ENCODE data around the gene GAA. TPM values are rescaled to one million over a fixed set of nuclear protein-coding genes. Genes with fewer than 3 reads are reported as not detected.
A peak's percentile ranks its signal among the peaks of the same experiment; 100 is the strongest.

Gene GAA
- total RNA-seq, 1 experiment from 2014 or later: 30.3 TPM

- H3K27me3 ChIP-seq (ENCODE audit: insufficient read depth, low read length): no peaks in the 10 kb centered on the region; the same call in 1 of the 2 replicates
- peaks cover 6% of the 10 kb centered on the region for H3K23me2 ChIP-seq (ENCODE audit: insufficient read length, low read depth, low read length, poor library complexity, severe bottlenecking)
- Mint-ChIP-seq H3K27ac (peak overlapping the region in 1 of 3 experiments; percentile 44; a peak in 1 of 7 replicates), H3K27me3 (ENCODE audit: low read depth) (no peaks in the 10 kb centered on the region; the same call in 1 of the 2 replicates), H3K4me1 (peaks cover 21 to 33% of the 10 kb centered on the region in 2 experiments), H3K36me3 (ENCODE audit: insufficient read depth in 1 of 3, low read depth in 3 of 3) (peaks cover 0 to 7% (median 0%) of the 10 kb centered on the region in 3 experiments; a peak in 3 of 7 replicates), H3K9me3 (no peaks in the 10 kb centered on the region), H3K4me3 (no peak overlapping the region)
- H3K9me3 ChIP-seq (ENCODE audit: control insufficient read depth, low read depth, low read length): no peaks in the 10 kb centered on the region
- no peak overlapping the region for H3T11ph ChIP-seq (ENCODE audit: low read length)
- no peak overlapping the region for H2AFZ ChIP-seq (ENCODE audit: low read length)
- H2BK120ac ChIP-seq (ENCODE audit: low read depth, low read length, poor library complexity, severe bottlenecking): no peak overlapping the region
- no peak overlapping the region for H4K91ac ChIP-seq (ENCODE audit: insufficient read length, low read depth, low read length)
- no peak overlapping the region for H2BK5ac ChIP-seq (ENCODE audit: insufficient read length, low read length)
- WGBS (ENCODE audit: extremely low coverage, insufficient read length, low lambda C conversion rate): no CpG with 5 or more reads among the region's 12 CpGs
- H3K23ac ChIP-seq (ENCODE audit: insufficient read length, low read depth, low read length): no peak overlapping the region
- no peak overlapping the region for H2AK5ac ChIP-seq (ENCODE audit: insufficient read length, low read length)
- no peak for TF ChIP-seq CTCF (conservative IDR thresholded peaks at IDR 0.05)
- H2BK20ac ChIP-seq (ENCODE audit: low read depth, low read length, poor library complexity, severe bottlenecking): no peak overlapping the region
- no peak overlapping the region for H2BK15ac ChIP-seq (ENCODE audit: low read depth, low read length)
- no peak overlapping the region for H3K18ac ChIP-seq (ENCODE audit: insufficient read length, low read depth, low read length)
- H4K5ac ChIP-seq (ENCODE audit: insufficient read length, low read depth, low read length): no peak overlapping the region
- no peaks in the 10 kb centered on the region for H3K79me1 ChIP-seq (ENCODE audit: insufficient read depth, low read depth, low read length, poor library complexity, severe bottlenecking)
- H4K20me1 ChIP-seq (ENCODE audit: control insufficient read depth, insufficient read depth, insufficient read length): no peaks in the 10 kb centered on the region
- H2BK12ac ChIP-seq (ENCODE audit: insufficient read length, low read depth, low read length): no peak overlapping the region
- no peaks in the 10 kb centered on the region for H3K79me2 ChIP-seq (ENCODE audit: insufficient read depth, low read length)
- DNase-seq: no peak
- H4K8ac ChIP-seq (replicated peaks; ENCODE audit: insufficient read length, low read depth, low read length): no peak overlapping the region
- H3K56ac ChIP-seq (ENCODE audit: insufficient read length, low read depth, low read length): no peak overlapping the region
- peaks cover 5% of the 10 kb centered on the region; the same call in 1 of the 2 replicates for H3K4me1 ChIP-seq (ENCODE audit: insufficient read depth, low read length)
- H3K4me2 ChIP-seq (ENCODE audit: insufficient read depth, insufficient read length, low read length): no peak overlapping the region
- H3K27ac ChIP-seq (ENCODE audit: insufficient read length, low read depth, low read length): no peak overlapping the region
- H3K14ac ChIP-seq (ENCODE audit: insufficient read depth, low read length): no peak overlapping the region
- no peak overlapping the region for H3K9ac ChIP-seq (ENCODE audit: extremely low read depth, insufficient read length, low read length)
- no peak overlapping the region for H3K4ac ChIP-seq (ENCODE audit: low read depth, low read length)
Measured at GRCh38 chr17:80106751-80107150, 5.4 kb downstream of the GAA start.

Data from H9 (cell line).